Endothelial cell of umbilical vein (primary cell): ENCODE results near the gene PNKD. TPM values are rescaled to one million over a fixed set of nuclear protein-coding genes. Genes with fewer than 3 reads are reported as not detected.
A peak's percentile ranks its signal among the peaks of the same experiment; 100 is the strongest.
"Not testable (repeated sequence)": the region's sequence is repeated elsewhere in the genome, so short reads cannot be mapped to it uniquely, and the experiment has no call there.

Source experiments
- BruUV-seq: library from RNA; stranded (reverse); fragments of 400-500 nt; replicated peaks from 2 replicates; lab custom pipeline; 2021; lab: Mats Ljungman, UMichigan
- CTCF ChIA-PET: fragments of 300-600, 350-600 bp; sonication (Branson Sonifier 250); formaldehyde crosslinking; loops from one replicate; lab custom pipeline; 2021; ENCODE audit warnings: antibody characterized with exemption, inconsistent platforms; lab: Charles Lee
- POLR2A ChIA-PET: fragments of 300-600, 350-600 bp; sonication (Branson Sonifier 250); formaldehyde crosslinking; loops from one replicate; lab custom pipeline; 2021; ENCODE audit warnings: antibody characterized with exemption, inconsistent platforms; lab: Charles Lee
- DNase-seq: peaks from one replicate; pipeline ENCODE4 v3.0.0-alpha.2; 2011; ENCODE audit warnings: low read depth, low spot score
- FAIRE-seq: peaks from 2 replicates; lab custom pipeline; 2011; peaks lifted over from hg19 to GRCh38; lab: Jason Lieb, UNC
- H2AFZ ChIP-seq: 2 replicates; pipeline ENCODE4 v1.6.0; 2012; ENCODE audit warnings: low read depth, low read length, control low read depth, inconsistent platforms
- H3K27ac ChIP-seq: 2 replicates; pipeline ENCODE4 v1.5.1; 2011; ENCODE audit warnings: low read depth, mild to moderate bottlenecking, control low read depth, low read length, moderate library complexity; ENCODE audit not compliant: insufficient read depth
- H3K27me3 ChIP-seq, 2 experiments: 2 replicates each; pipeline versions ENCODE4 v1.6.0 to v1.6.1; 2011; ENCODE audit warnings: low read length in 2 of 2, mixed read lengths in 1 of 2; ENCODE audit not compliant: control insufficient read depth in 2 of 2, insufficient read depth in 2 of 2
- H3K36me3 ChIP-seq, 2 experiments: 2 replicates in 1 of 2; 3 replicates in 1 of 2; pipeline ENCODE4 v1.5.1; 2011; ENCODE audit warnings: low read length in 2 of 2, mild to moderate bottlenecking in 1 of 2, moderate library complexity in 1 of 2; ENCODE audit not compliant: control insufficient read depth in 2 of 2, insufficient read depth in 2 of 2; ENCODE audit errors: extremely low read depth in 1 of 2
- H3K4me1 ChIP-seq: 3 replicates; pipeline ENCODE4 v1.5.1; 2011; ENCODE audit warnings: mild to moderate bottlenecking, low read length; ENCODE audit not compliant: control insufficient read depth, insufficient read depth; ENCODE audit errors: extremely low read depth
- H3K4me2 ChIP-seq: 2 replicates; pipeline ENCODE4 v1.6.1; 2011; ENCODE audit warnings: low read length, control low read depth, mixed read lengths; ENCODE audit not compliant: insufficient read depth
- H3K4me3 ChIP-seq, 3 experiments: fragments of 200-600 bp in 1 of 3; sonication (generic), shearing (Covaris generic) in 1 of 3; replicated peaks in 1 of 3; 2 replicates each; pipeline ENCODE4 v1.5.1; 2011 to 2016; ENCODE audit warnings: control low read depth in 3 of 3, low read length in 3 of 3, mild to moderate bottlenecking in 2 of 3, inconsistent platforms in 1 of 3, low read depth in 1 of 3, moderate library complexity in 1 of 3; ENCODE audit not compliant: insufficient read depth in 1 of 3
- H3K79me2 ChIP-seq: 2 replicates; pipeline ENCODE4 v1.6.0; 2012; ENCODE audit warnings: low read length, inconsistent platforms; ENCODE audit not compliant: control insufficient read depth, insufficient read depth
- H3K9ac ChIP-seq: replicated peaks from 2 replicates; pipeline ENCODE3; 2011; ENCODE audit warnings: low read length, control low read depth; ENCODE audit not compliant: insufficient read depth; ENCODE audit errors: extremely low read depth
- H3K9me1 ChIP-seq: replicated peaks from 3 replicates; pipeline ENCODE4 v1.6.0; 2011; ENCODE audit warnings: mild to moderate bottlenecking, low read length; ENCODE audit not compliant: control insufficient read depth, insufficient read depth; ENCODE audit errors: extremely low read depth
- H3K9me3 ChIP-seq: replicated peaks from 2 replicates; pipeline ENCODE4 v1.5.1; 2012; ENCODE audit warnings: low read length, inconsistent platforms; ENCODE audit not compliant: control insufficient read depth, insufficient read depth
- H4K20me1 ChIP-seq: replicated peaks from 2 replicates; pipeline ENCODE3; 2011; ENCODE audit warnings: mild to moderate bottlenecking, low read length; ENCODE audit not compliant: control insufficient read depth, insufficient read depth; ENCODE audit errors: extremely low read depth
- CTCF ChIP-seq, 2 donors: IDR thresholded peaks; 1 replicate in 1 of 2; 2 replicates in 1 of 2; pipeline ENCODE4 v1.5.1; 2011; ENCODE audit warnings: low read length in 2 of 2, mild to moderate bottlenecking in 2 of 2, moderate library complexity in 2 of 2, control low read depth in 1 of 2, inconsistent platforms in 1 of 2, low read depth in 1 of 2; ENCODE audit not compliant: insufficient read depth in 1 of 2; ENCODE audit errors: extremely low read depth in 1 of 2
- EZH2 ChIP-seq: IDR thresholded peaks from 2 replicates; pipeline ENCODE4 v1.6.1; 2012; ENCODE audit warnings: borderline replicate concordance, low read depth, mild to moderate bottlenecking, moderate library complexity, low read length, inconsistent platforms; ENCODE audit not compliant: severe bottlenecking
- GATA2 ChIP-seq: IDR thresholded peaks from 2 replicates; pipeline ENCODE4 v1.7.0; 2011; ENCODE audit warnings: low read depth, mild to moderate bottlenecking, moderate library complexity, mixed read lengths, low read length; ENCODE audit not compliant: insufficient read length, insufficient read depth
- MYC ChIP-seq: IDR thresholded peaks from one replicate; pipeline ENCODE4 v1.6.1; 2011; ENCODE audit warnings: mild to moderate bottlenecking, low read depth, low read length
- POLR2A ChIP-seq: IDR thresholded peaks from 2 replicates; pipeline ENCODE4 v1.6.1; 2012; ENCODE audit warnings: low read depth, mild to moderate bottlenecking, control low read depth, low read length
- dilution Hi-C: fragments of 300-500 bp; cut with MboI; formaldehyde crosslinking; loops from one replicate; pipeline ENCODE4 v1.15.0; 2019; ENCODE audit warnings: low sequenced_read_pairs; ENCODE audit not compliant: extremely low pct_ligation_motif_present
- intact Hi-C: fragments of 100-400 bp; cut with micrococcal nuclease; formaldehyde crosslinking; loops from one replicate; pipeline ENCODE4 v1.10.0; 2022
- polyA plus RNA-seq, 4 experiments: library from polyadenylated mRNA; depleted of rRNA in 3 of 4; stranded (reverse) in 3 of 4; unstranded in 1 of 4; fragments of >200 nt; gene quantifications; 2 replicates each; pipeline versions ENCODE4 v1.2.1 to v1.2.3, GENCODE V29; 2011 to 2012; ENCODE audit warnings: missing spikeins in 1 of 4
- total RNA-seq: library from RNA; stranded (reverse); gene quantifications from 2 replicates; pipeline ENCODE4 v1.2.3, GENCODE V29; 2021

PNKD gene
- total and polyA plus RNA-seq, 2 donors (not counting 3 experiments of a cell fraction or from before 2014, with no cell fraction given): 56.1 to 88.3 TPM

GRCh38 chr2:218310853-218311540 is 40.7 kb downstream of the PNKD start:
- Histone ChIP-seq H3K9me1 (no peaks in the 10 kb centered on the region), H3K27me3 (no peaks in the 10 kb centered on the region), H3K9ac (no peak overlapping the region), H3K4me3 (no peak overlapping the region), H2AFZ (no peak overlapping the region), H3K4me2 (no peak overlapping the region), H3K9me3 (no peaks in the 10 kb centered on the region), H3K36me3 (no peaks in the 10 kb centered on the region), H4K20me1 (no peaks in the 10 kb centered on the region), H3K4me1 (peaks cover 5% of the 10 kb centered on the region), H3K27ac (no peak overlapping the region), H3K79me2 (no peaks in the 10 kb centered on the region)
- intact Hi-C loops: no loop called here
- FAIRE-seq: no peak
- CTCF ChIA-PET: no interaction called here
- TF ChIP-seq GATA2 (no peak), EZH2 (no peak), CTCF (IDR thresholded peaks at IDR 0.05; ENCODE audit: extremely low read depth in 1 of 2, insufficient read depth in 1 of 2, low read depth in 1 of 2, low read length in 2 of 2) (no peak), MYC (no peak), POLR2A (no peak)
- POLR2A ChIA-PET: no interaction called here
- DNase-seq: no peak
- dilution Hi-C loops: no loop called here
- no TSS peak for BruUV-seq

GRCh38 chr2:218311541-218312266 is 41.4 kb downstream of the PNKD start:
- H3K36me3 ChIP-seq, dilution Hi-C loops, H3K9me1 ChIP-seq, FAIRE-seq, H3K4me1 ChIP-seq, H3K9me3 ChIP-seq, H3K9ac ChIP-seq, H3K27me3 ChIP-seq, H3K4me2 ChIP-seq, H3K79me2 ChIP-seq, H3K4me3 ChIP-seq, BruUV-seq, H4K20me1 ChIP-seq, intact Hi-C loops, H3K27ac ChIP-seq, POLR2A ChIA-PET, DNase-seq: not testable (repeated sequence)
- CTCF ChIA-PET: interaction anchor here (1.0 to 1.2 kb wide), 2 partner anchors 10 to 31 kb away, joined by 3 read pairs; no protein-coding TSS in a partner anchor
- peak overlapping the region; percentile 65 for H2AFZ ChIP-seq
